ENCODE results near the gene MMP19.

MMP19 gene

GRCh38 chr12:55847033-55847432 is 4.3 kb upstream of the MMP19 start:
- Histone ChIP-seq H3K27me3 (ENCODE audit: insufficient read depth, low read length) (0 out of 2 replicates have a peak, but pooled peaks cover 3% of the 10 kb centered on the region), H3K9ac (ENCODE audit: low read length) (no peak overlapping the region), H2AFZ (ENCODE audit: low read length) (no peak overlapping the region), H3F3A (ENCODE audit: insufficient read depth, low read length) (no peaks in the 10 kb centered on the region), H3K27ac (ENCODE audit: low read depth, low read length, poor library complexity, severe bottlenecking) (no peak overlapping the region), H3K9me2 (ENCODE audit: low read depth, low read length) (no peaks in the 10 kb centered on the region), H3K4me1 (ENCODE audit: insufficient read depth, low read length, severe bottlenecking) (no peaks in the 10 kb centered on the region), H3K4me2 (ENCODE audit: low read length) (no peak overlapping the region), H3K4me3 (ENCODE audit: low read depth, low read length, poor library complexity, severe bottlenecking) (no peak overlapping the region), H4K20me1 (ENCODE audit: insufficient read depth, low read length) (no peaks in the 10 kb centered on the region), H3K9me3 (ENCODE audit: low read length) (no peaks in the 10 kb centered on the region), H3K79me2 (ENCODE audit: insufficient read depth, low read length) (no peaks in the 10 kb centered on the region), H3K36me3 (ENCODE audit: insufficient read depth, low read length) (no peaks in the 10 kb centered on the region)
- TF ChIP-seq CTCF (IDR thresholded peaks at IDR 0.05; ENCODE audit: low read length): no peak

GRCh38 chr12:55845785-55846496 is 3.2 kb upstream of the MMP19 start:
- no peaks in the 10 kb centered on the region; the same call in 1 of the 2 replicates for H3K36me3 ChIP-seq (ENCODE audit: insufficient read depth, low read length)
- no peaks in the 10 kb centered on the region for H4K20me1 ChIP-seq (ENCODE audit: insufficient read depth, low read length)
- no peak overlapping the region for H2AFZ ChIP-seq (ENCODE audit: low read length)
- H3K79me2 ChIP-seq (ENCODE audit: insufficient read depth, low read length): no peaks in the 10 kb centered on the region
- no peak for TF ChIP-seq CTCF (IDR thresholded peaks at IDR 0.05; ENCODE audit: low read length)
- no peaks in the 10 kb centered on the region for H3K9me2 ChIP-seq (ENCODE audit: low read depth, low read length)
- no peaks in the 10 kb centered on the region for H3K9me3 ChIP-seq (ENCODE audit: low read length)
- no peak overlapping the region for H3K9ac ChIP-seq (ENCODE audit: low read length)
- no peak overlapping the region for H3K4me2 ChIP-seq (ENCODE audit: low read length)
- H3F3A ChIP-seq (ENCODE audit: insufficient read depth, low read length): no peaks in the 10 kb centered on the region
- H3K4me1 ChIP-seq (ENCODE audit: insufficient read depth, low read length, severe bottlenecking): no peaks in the 10 kb centered on the region
- H3K27me3 ChIP-seq (ENCODE audit: insufficient read depth, low read length): 0 out of 2 replicates have a peak, but pooled peaks cover 3% of the 10 kb centered on the region
- H3K4me3 ChIP-seq (ENCODE audit: low read depth, low read length, poor library complexity, severe bottlenecking): no peak overlapping the region
- no peak overlapping the region for H3K27ac ChIP-seq (ENCODE audit: low read depth, low read length, poor library complexity, severe bottlenecking)

GRCh38 chr12:55845361-55845760 is 2.6 kb upstream of the MMP19 start:
- TF ChIP-seq CTCF (IDR thresholded peaks at IDR 0.05; ENCODE audit: low read length) (no peak), EZH2 (IDR thresholded peaks at IDR 0.05; ENCODE audit: borderline replicate concordance, low read length) (no peak)
- H4K20me1 ChIP-seq (ENCODE audit: insufficient read depth, low read length): no peaks in the 10 kb centered on the region
- no peak overlapping the region for H3K4me3 ChIP-seq (ENCODE audit: low read depth, low read length, poor library complexity, severe bottlenecking)
- no peak overlapping the region for H3K9ac ChIP-seq (ENCODE audit: low read length)
- no peaks in the 10 kb centered on the region; the same call in 1 of the 2 replicates for H3K36me3 ChIP-seq (ENCODE audit: insufficient read depth, low read length)
- no peak overlapping the region for H3K27ac ChIP-seq (ENCODE audit: low read depth, low read length, poor library complexity, severe bottlenecking)
- no peak overlapping the region for H2AFZ ChIP-seq (ENCODE audit: low read length)
- H3K9me3 ChIP-seq (ENCODE audit: low read length): no peaks in the 10 kb centered on the region
- no peaks in the 10 kb centered on the region for H3K9me2 ChIP-seq (ENCODE audit: low read depth, low read length)
- H3K4me2 ChIP-seq (ENCODE audit: low read length): no peak overlapping the region
- no peaks in the 10 kb centered on the region for H3K79me2 ChIP-seq (ENCODE audit: insufficient read depth, low read length)
- no peaks in the 10 kb centered on the region for H3K4me1 ChIP-seq (ENCODE audit: insufficient read depth, low read length, severe bottlenecking)
- 0 out of 2 replicates have a peak, but pooled peaks cover 3% of the 10 kb centered on the region for H3K27me3 ChIP-seq (ENCODE audit: insufficient read depth, low read length)
- no peaks in the 10 kb centered on the region for H3F3A ChIP-seq (ENCODE audit: insufficient read depth, low read length)
